Measurements from ENCODE around the gene SUN5. TPM values are rescaled to one million over a fixed set of nuclear protein-coding genes. Genes with fewer than 3 reads are reported as not detected.
"Not testable (repeated sequence)": the region's sequence is repeated elsewhere in the genome, so short reads cannot be mapped to it uniquely, and the experiment has no call there.

The SUN5 gene
- total RNA-seq, 1 experiment from 2014 or later, result not detected

GRCh38 chr20:32964575-32964974 lies 39.7 kb downstream of the SUN5 start:
- TF ChIP-seq TCF7L2 (IDR thresholded peaks at IDR 0.05; ENCODE audit: low read depth, low read length) (no peak), SIN3A (IDR thresholded peaks at IDR 0.05; ENCODE audit: borderline replicate concordance, insufficient read depth, low read depth, low read length) (no peak), CTCF (IDR thresholded peaks at IDR 0.05) (no peak), POLR2AphosphoS5 (IDR thresholded peaks at IDR 0.05; ENCODE audit: low read depth, low read length) (no peak), REST (IDR thresholded peaks at IDR 0.05; ENCODE audit: insufficient read depth in 1 of 2, low read depth in 2 of 2, low read length in 1 of 2) (no peak)
- no peaks in the 10 kb centered on the region; the same call in 1 of the 2 replicates for H3K27me3 ChIP-seq (ENCODE audit: control insufficient read depth, insufficient read depth, low read length)

GRCh38 chr20:32963176-32963575 lies 41.1 kb downstream of the SUN5 start:
- BruUV-seq (replicated peaks), result no TSS peak
- no peaks in the 10 kb centered on the region for H3K9me3 ChIP-seq (ENCODE audit: control insufficient read depth, insufficient read depth, low read depth, low read length)
- DNase-seq (ENCODE audit: low read depth, low spot score) (no peak), ATAC-seq (no peak)
- ChIA-PET POLR2A (no interaction called here), CTCF (no interaction called here)
- in situ Hi-C loops (cut with HindIII; ENCODE audit: low pct_unique_long_range_greater_than_20kb, low sequenced_read_pairs) (no loop called here), intact Hi-C loops (cut with micrococcal nuclease; ENCODE audit: unreplicated experiment) (no loop called here)
- H3K27ac ChIP-seq (ENCODE audit: low read length), result no peak overlapping the region
- H3K4me3 ChIP-seq (ENCODE audit: low read depth in 2 of 2, low read length in 2 of 2), result no peak overlapping the region
- H3K36me3 ChIP-seq (ENCODE audit: control insufficient read depth, insufficient read depth, low read length), result no peaks in the 10 kb centered on the region
- TF ChIP-seq POLR2AphosphoS5 (IDR thresholded peaks at IDR 0.05; ENCODE audit: low read depth, low read length) (no peak), REST (IDR thresholded peaks at IDR 0.05; ENCODE audit: insufficient read depth in 1 of 2, low read depth in 2 of 2, low read length in 1 of 2) (no peak)
- H3K4me1 ChIP-seq (ENCODE audit: control insufficient read depth, insufficient read depth, low read length), result no peaks in the 10 kb centered on the region
- H3K27me3 ChIP-seq (ENCODE audit: control insufficient read depth, insufficient read depth, low read length), result no peaks in the 10 kb centered on the region; the same call in 1 of the 2 replicates

More at GRCh38 chr20:32964575-32964974, 39.7 kb downstream of the SUN5 start:
- H3K9me3 ChIP-seq (ENCODE audit: control insufficient read depth, insufficient read depth, low read depth, low read length), result no peaks in the 10 kb centered on the region
- H3K36me3 ChIP-seq (ENCODE audit: control insufficient read depth, insufficient read depth, low read length), result no peaks in the 10 kb centered on the region
- H3K4me1 ChIP-seq (ENCODE audit: control insufficient read depth, insufficient read depth, low read length), result no peaks in the 10 kb centered on the region
- DNase-seq (ENCODE audit: low read depth, low spot score) (no peak), ATAC-seq (no peak)
- intact Hi-C loops (cut with micrococcal nuclease; ENCODE audit: unreplicated experiment), result no loop called here
- ChIA-PET POLR2A (no interaction called here), CTCF (no interaction called here)
- no peak overlapping the region for H3K4me3 ChIP-seq (ENCODE audit: low read depth in 2 of 2, low read length in 2 of 2)
- in situ Hi-C loops (cut with HindIII; ENCODE audit: low pct_unique_long_range_greater_than_20kb, low sequenced_read_pairs), result no loop called here
- H3K27ac ChIP-seq (ENCODE audit: low read length), result no peak overlapping the region
- BruUV-seq (replicated peaks), result no TSS peak

GRCh38 chr20:32962646-32963045 lies 41.6 kb downstream of the SUN5 start:
- H3K9me3 ChIP-seq (ENCODE audit: control insufficient read depth, insufficient read depth, low read depth, low read length); BruUV-seq (replicated peaks); H3K36me3 ChIP-seq (ENCODE audit: control insufficient read depth, insufficient read depth, low read length); H3K4me3 ChIP-seq (ENCODE audit: low read depth in 2 of 2, low read length in 2 of 2); H3K27me3 ChIP-seq (ENCODE audit: control insufficient read depth, insufficient read depth, low read length); H3K4me1 ChIP-seq (ENCODE audit: control insufficient read depth, insufficient read depth, low read length); intact Hi-C loops (cut with micrococcal nuclease; ENCODE audit: unreplicated experiment); POLR2A ChIA-PET; ATAC-seq; CTCF ChIA-PET; in situ Hi-C loops (cut with HindIII; ENCODE audit: low pct_unique_long_range_greater_than_20kb, low sequenced_read_pairs); DNase-seq (ENCODE audit: low read depth, low spot score); H3K27ac ChIP-seq (ENCODE audit: low read length): not testable (repeated sequence)

Data from Panc1 (cell line).